ENCODE data around the gene RHOC. TPM values are rescaled to one million over a fixed set of nuclear protein-coding genes. Genes with fewer than 3 reads are reported as not detected.

RHOC gene
- total and polyA plus RNA-seq, 2 experiments from 2014 or later = 65.4 to 76.7 TPM

- H3K36me3 Mint-ChIP-seq (ENCODE audit: low read depth) = peaks cover 4% of the 10 kb centered on the region; the same call in 1 of the 3 replicates
Measured at GRCh38 chr1:112715264-112716053, 8.5 kb upstream of the RHOC start, which contains the start of gene PPM1J. Gene PPM1J (minus strand): TSS chr1:112715332. CDS start chr1:112715301, 31 bp downstream.

More at GRCh38 chr1:112715264-112716053, 8.5 kb upstream of the RHOC start, which contains the start of gene PPM1J:
- H3K9me2 ChIP-seq (ENCODE audit: insufficient read depth) = no peaks in the 10 kb centered on the region
- ATAC-seq (peak; percentile 72), DNase-seq (ENCODE audit: low spot score) (peak; percentile 98)
- peak within 1 kb of the TSS; percentile 96 for H2AFZ ChIP-seq
- H4K20me1 ChIP-seq (replicated peaks; ENCODE audit: insufficient read depth) = no peaks in the 10 kb centered on the region; the same call in 1 of the 2 replicates
- no peak within 1 kb of the TSS for H3K27ac ChIP-seq (ENCODE audit: low read depth)
- H3F3A ChIP-seq (replicated peaks; ENCODE audit: low read depth) = peaks cover 7% of the 10 kb centered on the region
- H3K79me2 ChIP-seq (replicated peaks; ENCODE audit: insufficient read depth) = no peaks in the 10 kb centered on the region
- no peaks in the 10 kb centered on the region for H3K9me3 Mint-ChIP-seq
- no peak for TF ChIP-seq JUNB (IDR thresholded peaks at IDR 0.05; ENCODE audit: unreplicated experiment)
- no peak for TF ChIP-seq ETS1 (IDR thresholded peaks at IDR 0.05)
- TF ChIP-seq POLR2AphosphoS5 (IDR thresholded peaks at IDR 0.05; ENCODE audit: low read depth) = peak; percentile 31; the same call in 1 of the 2 replicates
- TF ChIP-seq REST (IDR thresholded peaks at IDR 0.05; ENCODE audit: unreplicated experiment) = no peak
- TF ChIP-seq EZH2 (IDR thresholded peaks at IDR 0.05; ENCODE audit: low read depth, unreplicated experiment) = no peak
- TF ChIP-seq, protein P1, sequence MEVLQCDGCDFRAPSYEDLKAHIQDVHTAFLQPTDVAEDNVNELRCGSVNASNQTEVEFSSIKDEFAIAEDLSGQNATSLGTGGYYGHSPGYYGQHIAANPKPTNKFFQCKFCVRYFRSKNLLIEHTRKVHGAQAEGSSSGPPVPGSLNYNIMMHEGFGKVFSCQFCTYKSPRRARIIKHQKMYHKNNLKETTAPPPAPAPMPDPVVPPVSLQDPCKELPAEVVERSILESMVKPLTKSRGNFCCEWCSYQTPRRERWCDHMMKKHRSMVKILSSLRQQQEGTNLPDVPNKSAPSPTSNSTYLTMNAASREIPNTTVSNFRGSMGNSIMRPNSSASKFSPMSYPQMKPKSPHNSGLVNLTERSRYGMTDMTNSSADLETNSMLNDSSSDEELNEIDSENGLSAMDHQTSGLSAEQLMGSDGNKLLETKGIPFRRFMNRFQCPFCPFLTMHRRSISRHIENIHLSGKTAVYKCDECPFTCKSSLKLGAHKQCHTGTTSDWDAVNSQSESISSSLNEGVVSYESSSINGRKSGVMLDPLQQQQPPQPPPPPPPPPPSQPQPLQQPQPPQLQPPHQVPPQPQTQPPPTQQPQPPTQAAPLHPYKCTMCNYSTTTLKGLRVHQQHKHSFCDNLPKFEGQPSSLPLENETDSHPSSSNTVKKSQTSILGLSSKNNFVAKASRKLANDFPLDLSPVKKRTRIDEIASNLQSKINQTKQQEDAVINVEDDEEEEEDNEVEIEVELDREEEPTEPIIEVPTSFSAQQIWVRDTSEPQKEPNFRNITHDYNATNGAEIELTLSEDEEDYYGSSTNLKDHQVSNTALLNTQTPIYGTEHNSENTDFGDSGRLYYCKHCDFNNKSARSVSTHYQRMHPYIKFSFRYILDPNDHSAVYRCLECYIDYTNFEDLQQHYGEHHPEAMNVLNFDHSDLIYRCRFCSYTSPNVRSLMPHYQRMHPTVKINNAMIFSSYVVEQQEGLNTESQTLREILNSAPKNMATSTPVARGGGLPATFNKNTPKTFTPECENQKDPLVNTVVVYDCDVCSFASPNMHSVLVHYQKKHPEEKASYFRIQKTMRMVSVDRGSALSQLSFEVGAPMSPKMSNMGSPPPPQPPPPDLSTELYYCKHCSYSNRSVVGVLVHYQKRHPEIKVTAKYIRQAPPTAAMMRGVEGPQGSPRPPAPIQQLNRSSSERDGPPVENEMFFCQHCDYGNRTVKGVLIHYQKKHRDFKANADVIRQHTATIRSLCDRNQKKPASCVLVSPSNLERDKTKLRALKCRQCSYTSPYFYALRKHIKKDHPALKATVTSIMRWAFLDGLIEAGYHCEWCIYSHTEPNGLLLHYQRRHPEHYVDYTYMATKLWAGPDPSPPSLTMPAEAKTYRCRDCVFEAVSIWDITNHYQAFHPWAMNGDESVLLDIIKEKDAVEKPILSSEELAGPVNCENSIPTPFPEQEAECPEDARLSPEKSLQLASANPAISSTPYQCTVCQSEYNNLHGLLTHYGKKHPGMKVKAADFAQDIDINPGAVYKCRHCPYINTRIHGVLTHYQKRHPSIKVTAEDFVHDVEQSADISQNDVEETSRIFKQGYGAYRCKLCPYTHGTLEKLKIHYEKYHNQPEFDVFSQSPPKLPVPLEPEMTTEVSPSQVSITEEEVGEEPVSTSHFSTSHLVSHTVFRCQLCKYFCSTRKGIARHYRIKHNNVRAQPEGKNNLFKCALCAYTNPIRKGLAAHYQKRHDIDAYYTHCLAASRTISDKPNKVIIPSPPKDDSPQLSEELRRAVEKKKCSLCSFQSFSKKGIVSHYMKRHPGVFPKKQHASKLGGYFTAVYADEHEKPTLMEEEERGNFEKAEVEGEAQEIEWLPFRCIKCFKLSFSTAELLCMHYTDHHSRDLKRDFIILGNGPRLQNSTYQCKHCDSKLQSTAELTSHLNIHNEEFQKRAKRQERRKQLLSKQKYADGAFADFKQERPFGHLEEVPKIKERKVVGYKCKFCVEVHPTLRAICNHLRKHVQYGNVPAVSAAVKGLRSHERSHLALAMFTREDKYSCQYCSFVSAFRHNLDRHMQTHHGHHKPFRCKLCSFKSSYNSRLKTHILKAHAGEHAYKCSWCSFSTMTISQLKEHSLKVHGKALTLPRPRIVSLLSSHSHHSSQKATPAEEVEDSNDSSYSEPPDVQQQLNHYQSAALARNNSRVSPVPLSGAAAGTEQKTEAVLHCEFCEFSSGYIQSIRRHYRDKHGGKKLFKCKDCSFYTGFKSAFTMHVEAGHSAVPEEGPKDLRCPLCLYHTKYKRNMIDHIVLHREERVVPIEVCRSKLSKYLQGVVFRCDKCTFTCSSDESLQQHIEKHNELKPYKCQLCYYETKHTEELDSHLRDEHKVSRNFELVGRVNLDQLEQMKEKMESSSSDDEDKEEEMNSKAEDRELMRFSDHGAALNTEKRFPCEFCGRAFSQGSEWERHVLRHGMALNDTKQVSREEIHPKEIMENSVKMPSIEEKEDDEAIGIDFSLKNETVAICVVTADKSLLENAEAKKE (CRISPR knock-in tag; IDR thresholded peaks at IDR 0.05) = no peak
- no peak for TF ChIP-seq CTCF (conservative IDR thresholded peaks at IDR 0.05; ENCODE audit: low read depth in 2 of 2)
- TF ChIP-seq EZH2phosphoT487 (IDR thresholded peaks at IDR 0.05; ENCODE audit: unreplicated experiment) = no peak
- peaks cover 27% of the 10 kb centered on the region for H3K4me1 ChIP-seq (ENCODE audit: insufficient read depth)
- no peaks in the 10 kb centered on the region for H3K36me3 ChIP-seq (ENCODE audit: insufficient read depth)
- peaks cover 49% of the 10 kb centered on the region for H3K27me3 Mint-ChIP-seq (ENCODE audit: insufficient read depth, low read depth, poor library complexity)
- no peak within 1 kb of the TSS for H3K27ac Mint-ChIP-seq
- peaks cover 48% of the 10 kb centered on the region for H3K27me3 ChIP-seq (ENCODE audit: insufficient read depth)
- H3K4me1 Mint-ChIP-seq = peaks cover 48% of the 10 kb centered on the region
- peak within 1 kb of the TSS; percentile 88 for H3K4me3 Mint-ChIP-seq
- H3K4me3 ChIP-seq = peak within 1 kb of the TSS; percentile 95
- H3K4me2 ChIP-seq = peak within 1 kb of the TSS; percentile 99

All from GM23338 (cell line).